GM23338 (cell line): ENCODE data around the gene RRP1. TPM values are rescaled to one million over a fixed set of nuclear protein-coding genes. Genes with fewer than 3 reads are reported as not detected.

Experiments used
- ATAC-seq: fragments of 200-7000 bp; cut with Tn5 transposase; 3 replicates; pipeline ENCODE4 v1.9.1; 2020
- DNase-seq: peaks from one replicate; pipeline ENCODE4 v3.0.0-alpha.2; 2015; ENCODE audit warnings: low spot score
- H2AFZ ChIP-seq: fragments of 200-600 bp; sonication (generic); 2 replicates; pipeline ENCODE4 v1.8.0; 2016; ENCODE audit warnings: antibody characterized with exemption, mild to moderate bottlenecking, moderate library complexity
- H3F3A ChIP-seq: fragments of 200-600 bp; sonication (generic); replicated peaks from 2 replicates; pipeline ENCODE4 v1.8.0; 2017; ENCODE audit warnings: antibody characterized with exemption, mixed run types, low read depth
- H3K27ac ChIP-seq: fragments of 200-600 bp; sonication (generic); 2 replicates; pipeline ENCODE4 v1.6.1; 2016; ENCODE audit warnings: low read depth
- H3K27me3 ChIP-seq: fragments of 200-600 bp; sonication (generic); 2 replicates; pipeline ENCODE4 v1.8.0; 2016; ENCODE audit warnings: mild to moderate bottlenecking, mixed run types, moderate library complexity; ENCODE audit not compliant: insufficient read depth
- H3K36me3 ChIP-seq: fragments of 200-600 bp; sonication (generic); 2 replicates; pipeline ENCODE4 v1.8.0; 2016; ENCODE audit warnings: mild to moderate bottlenecking; ENCODE audit not compliant: insufficient read depth
- H3K4me1 ChIP-seq: fragments of 200-600 bp; sonication (generic); 2 replicates; pipeline ENCODE4 v1.8.0; 2016; ENCODE audit warnings: mild to moderate bottlenecking, moderate library complexity; ENCODE audit not compliant: insufficient read depth
- H3K4me2 ChIP-seq: fragments of 200-600 bp; sonication (generic); 2 replicates; pipeline ENCODE4 v1.7.1; 2017; ENCODE audit warnings: mixed run types
- H3K4me3 ChIP-seq: fragments of 200-600 bp; sonication (generic); 2 replicates; pipeline ENCODE4 v1.6.1; 2016; ENCODE audit warnings: mixed run types
- H3K79me2 ChIP-seq: fragments of 200-600 bp; sonication (generic); replicated peaks from 2 replicates; pipeline ENCODE4 v1.8.0; 2017; ENCODE audit warnings: mild to moderate bottlenecking; ENCODE audit not compliant: insufficient read depth
- H3K9me2 ChIP-seq: fragments of 200-600 bp; sonication (generic); 2 replicates; pipeline ENCODE4 v1.8.0; 2017; ENCODE audit not compliant: insufficient read depth
- H4K20me1 ChIP-seq: fragments of 200-600 bp; sonication (generic); replicated peaks from 2 replicates; pipeline ENCODE4 v1.8.0; 2017; ENCODE audit warnings: mild to moderate bottlenecking; ENCODE audit not compliant: insufficient read depth
- H3K27ac Mint-ChIP-seq: 2 replicates; pipeline ENCODE4 v1.8.0; 2020; ENCODE audit warnings: inconsistent platforms, mild to moderate bottlenecking, moderate library complexity, mixed read lengths
- H3K27me3 Mint-ChIP-seq: 3 replicates; pipeline ENCODE4 v1.8.0; 2022; ENCODE audit warnings: low read depth, mild to moderate bottlenecking, moderate library complexity, mixed read lengths, inconsistent platforms; ENCODE audit not compliant: insufficient read depth, poor library complexity
- H3K36me3 Mint-ChIP-seq: 3 replicates; pipeline ENCODE4 v1.8.0; 2021; ENCODE audit warnings: low read depth, mild to moderate bottlenecking, inconsistent platforms, moderate library complexity, mixed read lengths
- H3K4me1 Mint-ChIP-seq: 3 replicates; pipeline ENCODE4 v1.8.0; 2020; ENCODE audit warnings: mild to moderate bottlenecking, inconsistent platforms, mixed read lengths
- H3K4me3 Mint-ChIP-seq: 3 replicates; pipeline ENCODE4 v1.8.0; 2021; ENCODE audit warnings: moderate library complexity, mild to moderate bottlenecking, inconsistent platforms, mixed read lengths
- H3K9me3 Mint-ChIP-seq: 3 replicates; pipeline ENCODE4 v1.8.0; 2020; ENCODE audit warnings: moderate library complexity, mild to moderate bottlenecking, inconsistent platforms, mixed read lengths
- ETS1 ChIP-seq: IDR thresholded peaks from 2 replicates; pipeline ENCODE4 v1.6.1; 2016; ENCODE audit warnings: antibody characterized with exemption
- REST ChIP-seq: IDR thresholded peaks from one replicate; pipeline ENCODE4 v1.6.1; 2018; ENCODE audit warnings: antibody characterized with exemption; ENCODE audit not compliant: unreplicated experiment
- ZNF331 ChIP-seq: fragments of 250-450 bp; sonication (Bioruptor Pico); IDR thresholded peaks from 2 replicates; pipeline ENCODE4 v1.5.0; 2020; ENCODE audit warnings: low read depth, mild to moderate bottlenecking, moderate library complexity
- ZNF462 ChIP-seq: fragments of 250-450 bp; sonication (Bioruptor Pico); IDR thresholded peaks from 2 replicates; pipeline ENCODE4 v1.5.0; 2020; ENCODE audit warnings: mild to moderate bottlenecking, moderate library complexity
- polyA plus RNA-seq: library from polyadenylated mRNA; unstranded; fragments of >200 nt; fragmentation: Nextera tagmentation; extraction: Ambion mirVana; gene quantifications from 2 replicates; pipeline ENCODE4 v1.2.1, GENCODE V29; 2016
- total RNA-seq: library from RNA; depleted of rRNA; stranded (reverse); fragments of >200 nt; shearing (Covaris generic); gene quantifications from 2 replicates; pipeline ENCODE4 v1.2.3, GENCODE V29; 2014

RRP1 gene
- total and polyA plus RNA-seq, 2 experiments from 2014 or later: 36.5 to 63.5 TPM

- H3K4me1 Mint-ChIP-seq: peaks cover 9% of the 10 kb centered on the region; the same call in 2 of the 3 replicates
- no peak overlapping the region for H3K4me2 ChIP-seq
- H3K27me3 ChIP-seq: no peaks in the 10 kb centered on the region
- H3K36me3 ChIP-seq: no peaks in the 10 kb centered on the region
- H3K79me2 ChIP-seq: no peaks in the 10 kb centered on the region
- H3K36me3 Mint-ChIP-seq: peaks cover 24% of the 10 kb centered on the region
- H3K9me2 ChIP-seq: no peaks in the 10 kb centered on the region
- H3K4me3 ChIP-seq: no peak overlapping the region
- H4K20me1 ChIP-seq: peaks cover 4% of the 10 kb centered on the region; the same call in 1 of the 2 replicates
- no peak for DNase-seq
- H2AFZ ChIP-seq: no peak overlapping the region
- H3K4me3 Mint-ChIP-seq: no peak overlapping the region; the same call in 2 of the 3 replicates
- no peak overlapping the region for H3K27ac Mint-ChIP-seq
- H3K27ac ChIP-seq: no peak overlapping the region
- H3K27me3 Mint-ChIP-seq: peaks cover 15% of the 10 kb centered on the region
- 0 out of 2 replicates have a peak, but pooled peaks cover 3% of the 10 kb centered on the region for H3K4me1 ChIP-seq
- no peaks in the 10 kb centered on the region for H3K9me3 Mint-ChIP-seq
- TF ChIP-seq ZNF331 (CRISPR knock-in tag) (no peak), ETS1 (no peak), REST (no peak), ZNF462 (CRISPR knock-in tag) (no peak)
- peaks cover 10% of the 10 kb centered on the region for H3F3A ChIP-seq
- no peak for ATAC-seq
Measured at GRCh38 chr21:43744725-43745124, 44.7 kb upstream of the RRP1 start.
